GM12878 (cell line): ENCODE results near the gene DDC. TPM values are rescaled to one million over a fixed set of nuclear protein-coding genes. Genes with fewer than 3 reads are reported as not detected.

Experiments used
- ATAC-seq: fragments of 200-7000 bp; cut with Tn5 transposase; 3 replicates; pipeline ENCODE4 v1.9.1; 2020; ENCODE audit warnings: mild to moderate bottlenecking, moderate library complexity
- BruUV-seq: library from RNA; stranded (reverse); fragments of 400-500 nt; replicated peaks from 2 replicates; lab custom pipeline; 2021; lab: Mats Ljungman, UMichigan
- CTCF ChIA-PET: fragments of 300-600 bp; sonication (Branson Sonifier 250); formaldehyde crosslinking; extraction: SDS; loops from one replicate; lab custom pipeline; 2021; ENCODE audit warnings: inconsistent platforms; lab: Yijun Ruan, JAX
- POLR2A ChIA-PET: fragments of 350-600 bp; formaldehyde crosslinking; extraction: SDS; loops from one replicate; lab custom pipeline; 2021; ENCODE audit warnings: inconsistent platforms; lab: Charles Lee
- RAD21 ChIA-PET: fragments of 300-600 bp; sonication (Branson Sonifier 250); formaldehyde crosslinking; loops from one replicate; lab custom pipeline; 2023; ENCODE audit warnings: antibody characterized with exemption; ENCODE audit not compliant: unreplicated experiment; lab: Charles Lee
- SMC1A ChIA-PET: fragments of 300-600 bp; sonication (Branson Sonifier 250); formaldehyde crosslinking; loops from one replicate; lab custom pipeline; 2023; ENCODE audit not compliant: unreplicated experiment, uncharacterized antibody; lab: Charles Lee
- DNase-seq: peaks from one replicate; pipeline ENCODE4 v3.0.0-alpha.2; 2011; ENCODE audit warnings: low read depth, low spot score
- FAIRE-seq: peaks from 3 replicates; lab custom pipeline; 2011; peaks lifted over from hg19 to GRCh38; lab: Jason Lieb, UNC
- H2AFZ ChIP-seq: 2 replicates; pipeline ENCODE4 v1.6.0; 2011; ENCODE audit warnings: low read depth, low read length, control low read depth; ENCODE audit not compliant: control insufficient read depth
- H3K27ac ChIP-seq: 2 replicates; pipeline ENCODE4 v1.5.1; 2011; ENCODE audit warnings: control low read depth; ENCODE audit not compliant: control insufficient read depth, insufficient read depth
- H3K27me3 ChIP-seq, 2 experiments: replicated peaks in 1 of 2; 2 replicates each; pipeline versions ENCODE4 v1.6.0 to v1.6.1; 2011; ENCODE audit warnings: low read length in 1 of 2; ENCODE audit not compliant: control insufficient read depth in 2 of 2, insufficient read depth in 2 of 2
- H3K36me3 ChIP-seq, 2 experiments: 2 replicates each; pipeline ENCODE4 v1.5.1; 2011; ENCODE audit warnings: low read length in 1 of 2; ENCODE audit not compliant: control insufficient read depth in 2 of 2, insufficient read depth in 2 of 2
- H3K4me1 ChIP-seq: 2 replicates; pipeline ENCODE4 v1.6.1; 2011; ENCODE audit warnings: mild to moderate bottlenecking, low read length, moderate library complexity, mixed read lengths; ENCODE audit not compliant: control insufficient read depth, insufficient read depth
- H3K4me2 ChIP-seq: 2 replicates; pipeline ENCODE4 v1.6.0; 2011; ENCODE audit warnings: control low read depth; ENCODE audit not compliant: control insufficient read depth, insufficient read depth
- H3K4me3 ChIP-seq: fragments of 200-600 bp; sonication (generic); 2 replicates; pipeline ENCODE4 v1.5.1; 2016
- H3K79me2 ChIP-seq: 2 replicates; pipeline ENCODE4 v1.6.0; 2011; ENCODE audit warnings: low read length; ENCODE audit not compliant: control insufficient read depth, insufficient read depth
- H3K9ac ChIP-seq: 2 replicates; pipeline ENCODE4 v1.8.0; 2011; ENCODE audit warnings: low read length, control low read depth, mixed read lengths; ENCODE audit not compliant: control insufficient read depth, insufficient read depth
- H3K9me3 ChIP-seq: replicated peaks from 3 replicates; pipeline ENCODE4 v1.5.1; 2011; ENCODE audit warnings: mild to moderate bottlenecking, low read length; ENCODE audit not compliant: control insufficient read depth, insufficient read depth
- H4K20me1 ChIP-seq: 2 replicates; pipeline ENCODE4 v1.6.0; 2011; ENCODE audit not compliant: control insufficient read depth, insufficient read depth
- ETV6 ChIP-seq, 2 experiments: fragments of 450-650 bp in 1 of 2; IDR thresholded peaks in 1 of 2; conservative IDR thresholded peaks in 1 of 2; 2 replicates each; pipeline ENCODE4 v1.6.1; 2014; ENCODE audit warnings: antibody characterized with exemption in 1 of 2, borderline replicate concordance in 1 of 2, low read depth in 1 of 2, mild to moderate bottlenecking in 1 of 2, moderate library complexity in 1 of 2
- KLF5 ChIP-seq: fragments of 450-650 bp; IDR thresholded peaks from 2 replicates; pipeline ENCODE4 v1.6.1; 2014; ENCODE audit warnings: mild to moderate bottlenecking; ENCODE audit not compliant: partially characterized antibody
- NR2F1 ChIP-seq: fragments of 450-650 bp; conservative IDR thresholded peaks from 2 replicates; pipeline ENCODE4 v1.6.1; 2017; ENCODE audit warnings: mild to moderate bottlenecking
- PRDM15 ChIP-seq: fragments of 450-650 bp; formaldehyde crosslinking; IDR thresholded peaks from 2 replicates; pipeline ENCODE4 v1.4.0; 2020; ENCODE audit warnings: mild to moderate bottlenecking, moderate library complexity
- TCF7 ChIP-seq: IDR thresholded peaks from 2 replicates; pipeline ENCODE4 v1.6.1; 2014; ENCODE audit warnings: antibody characterized with exemption, borderline replicate concordance
- WGBS: methylation state at CpG from one replicate; pipeline ENCODE4 v1.1.6; 2016; ENCODE audit warnings: low lambda C conversion rate; ENCODE audit not compliant: insufficient replicate concordance, insufficient coverage; ENCODE audit errors: missing lambda C conversion rate; 5-methylcytosine and 5-hydroxymethylcytosine counted together
- in situ Hi-C: fragments of 300-500 bp; cut with MboI; formaldehyde crosslinking; loops from 9 replicates; pipeline ENCODE4 v1.14.3; 2018; ENCODE audit warnings: mixed read lengths
- intact Hi-C: fragments of 100-400 bp; cut with micrococcal nuclease; formaldehyde crosslinking; loops from one replicate; pipeline ENCODE4 v1.14.2; 2022; ENCODE audit not compliant: unreplicated experiment
- polyA plus RNA-seq, 11 experiments: library from polyadenylated mRNA; depleted of rRNA in 4 of 11; unstranded in 6 of 11; stranded (reverse) in 5 of 11; fragments of >200 nt; fragmentation: Nextera tagmentation in 4 of 11; fragmentation: Illumina TruSeq in 1 of 11; extraction: Ambion mirVana in 4 of 11; extraction: Trizol in 1 of 11; gene quantifications; 1 replicate in 1 of 11; 2 replicates in 10 of 11; pipeline versions ENCODE4 v1.2.1 to v1.2.3, GENCODE V29; 2011 to 2016; ENCODE audit warnings: inconsistent platforms in 2 of 11, missing spikeins in 2 of 11, low read depth in 1 of 11
- total RNA-seq, 4 experiments: library from RNA; depleted of rRNA in 3 of 4; stranded (reverse); fragments of >200 nt in 3 of 4; fragmentation: Illumina TruSeq in 1 of 4; extraction: Trizol in 1 of 4; gene quantifications; 2 replicates each; pipeline versions ENCODE4 v1.2.1 to v1.2.3, GENCODE V29; 2013 to 2021

DDC gene
- total and polyA plus RNA-seq, 10 of the 15 experiments (the other 5 are each of a cell fraction or from before 2014, with no cell fraction given), result not detected

- H4K20me1 ChIP-seq, result no peaks in the 10 kb centered on the region
- ChIA-PET RAD21 (no interaction called here), POLR2A (no interaction called here), CTCF (no interaction called here), SMC1A (no interaction called here)
- no peak overlapping the region for H3K27ac ChIP-seq
- FAIRE-seq, result no peak
- no peak for TF ChIP-seq PRDM15 (CRISPR knock-in tag)
- TF ChIP-seq NR2F1, result no peak
- no peak for TF ChIP-seq TCF7
- TF ChIP-seq ETV6 (conservative IDR thresholded peaks at IDR 0.05 in 1 of 2, IDR thresholded peaks at IDR 0.05 in 1 of 2; ENCODE audit: borderline replicate concordance in 1 of 2, low read depth in 1 of 2), result no peak
- no peak for TF ChIP-seq KLF5
- no peak overlapping the region for H3K4me2 ChIP-seq
- BruUV-seq, result no TSS peak
- intact Hi-C loops (no loop called here), in situ Hi-C loops (no loop called here)
- H3K27me3 ChIP-seq, result peaks cover 0 to 6% of the 10 kb centered on the region in 2 experiments; a peak in 3 of 4 replicates
- H3K4me3 ChIP-seq, result no peak overlapping the region
- H3K4me1 ChIP-seq, result no peaks in the 10 kb centered on the region
- ATAC-seq, result no peak
- 26% methylated on average over 9 of the region's 9 CpGs for WGBS
- H3K79me2 ChIP-seq, result no peaks in the 10 kb centered on the region
- H3K36me3 ChIP-seq, result no peaks in the 10 kb centered on the region
- H2AFZ ChIP-seq, result no peak overlapping the region
- no peak overlapping the region for H3K9ac ChIP-seq
- no peaks in the 10 kb centered on the region for H3K9me3 ChIP-seq
- no peak for DNase-seq
Observed at GRCh38 chr7:50560865-50561351, 4.3 kb downstream of the DDC start.
